ENCODE data around the gene ARHGEF16.

ARHGEF16 gene

DNA sequence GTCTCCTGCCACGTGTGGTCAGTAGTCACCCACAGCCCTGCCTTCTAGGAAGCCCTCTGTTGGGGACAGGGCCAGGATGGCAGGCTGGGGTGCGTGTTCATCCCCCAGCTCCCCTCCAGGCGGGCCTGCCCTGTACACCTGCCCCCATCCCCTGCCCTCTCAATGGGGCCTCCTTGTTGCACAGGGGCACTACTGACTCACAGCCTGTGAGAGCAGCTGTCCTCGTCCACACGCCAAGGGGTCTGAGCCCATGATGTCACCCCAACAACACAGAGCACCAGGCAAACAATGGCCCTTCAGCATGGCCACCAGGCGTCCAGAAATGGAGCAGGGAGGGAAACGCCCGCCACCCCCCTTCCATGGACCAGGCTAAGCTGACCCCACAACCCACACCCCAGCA is 64.3 kb downstream of the ARHGEF16 start:
- ChIA-PET POLR2A (interaction anchor here (0.6 kb wide), 1 partner anchor 99 kb away, joined by 3 read pairs; no protein-coding TSS in a partner anchor), CTCF (interaction anchor here (0.7 to 4.2 kb wide), 12 partner anchors 10 to 102 kb away, joined by 3 to 33 read pairs (median 4); no protein-coding TSS in a partner anchor)
- TF ChIP-seq CTCF (IDR thresholded peaks at IDR 0.05; ENCODE audit: insufficient read depth, low read length, missing control alignments) = no peak
- no peak overlapping the region for H3K4me3 ChIP-seq (ENCODE audit: low read depth, low read length)
- no peak for DNase-seq (ENCODE audit: low read depth, low spot score)

DNA sequence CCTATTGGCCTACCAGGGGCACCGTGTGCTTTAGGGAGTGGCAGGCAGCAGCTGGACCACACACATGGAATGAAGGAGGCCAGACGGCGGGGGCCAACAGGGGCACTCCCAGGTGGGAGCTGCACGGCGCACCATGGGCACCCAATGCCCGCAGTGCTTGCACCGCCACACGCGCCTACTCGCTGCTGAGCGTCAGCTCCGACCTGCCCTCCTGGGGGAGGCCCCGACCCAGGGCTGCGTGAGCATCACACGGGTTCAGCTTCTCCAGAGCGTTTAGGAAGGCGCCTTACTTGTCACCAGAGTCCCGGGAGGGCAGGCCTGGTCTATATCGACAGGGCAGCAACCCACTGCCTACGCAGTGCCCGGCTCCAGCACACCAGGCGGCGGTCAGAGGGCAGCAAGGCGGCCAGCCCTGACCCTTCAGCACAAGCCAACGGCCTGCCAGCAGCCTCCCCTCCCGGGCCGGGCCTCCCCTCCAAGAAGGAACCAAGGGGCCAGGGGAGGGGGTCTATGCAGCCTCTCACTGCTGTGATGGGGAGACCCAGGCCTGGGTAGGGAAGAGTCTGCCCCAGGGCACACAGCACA is 64.9 kb downstream of the ARHGEF16 start:
- CTCF ChIA-PET = interaction anchor here (0.8 to 4.2 kb wide), 7 partner anchors 9 to 101 kb away, joined by 3 to 33 read pairs (median 4); no protein-coding TSS in a partner anchor
- no peak for TF ChIP-seq CTCF (IDR thresholded peaks at IDR 0.05; ENCODE audit: insufficient read depth, low read length, missing control alignments)
- POLR2A ChIA-PET = no interaction called here
- H3K4me3 ChIP-seq (ENCODE audit: low read depth, low read length) = no peak overlapping the region
- DNase-seq (ENCODE audit: low read depth, low spot score) = no peak

DNA sequence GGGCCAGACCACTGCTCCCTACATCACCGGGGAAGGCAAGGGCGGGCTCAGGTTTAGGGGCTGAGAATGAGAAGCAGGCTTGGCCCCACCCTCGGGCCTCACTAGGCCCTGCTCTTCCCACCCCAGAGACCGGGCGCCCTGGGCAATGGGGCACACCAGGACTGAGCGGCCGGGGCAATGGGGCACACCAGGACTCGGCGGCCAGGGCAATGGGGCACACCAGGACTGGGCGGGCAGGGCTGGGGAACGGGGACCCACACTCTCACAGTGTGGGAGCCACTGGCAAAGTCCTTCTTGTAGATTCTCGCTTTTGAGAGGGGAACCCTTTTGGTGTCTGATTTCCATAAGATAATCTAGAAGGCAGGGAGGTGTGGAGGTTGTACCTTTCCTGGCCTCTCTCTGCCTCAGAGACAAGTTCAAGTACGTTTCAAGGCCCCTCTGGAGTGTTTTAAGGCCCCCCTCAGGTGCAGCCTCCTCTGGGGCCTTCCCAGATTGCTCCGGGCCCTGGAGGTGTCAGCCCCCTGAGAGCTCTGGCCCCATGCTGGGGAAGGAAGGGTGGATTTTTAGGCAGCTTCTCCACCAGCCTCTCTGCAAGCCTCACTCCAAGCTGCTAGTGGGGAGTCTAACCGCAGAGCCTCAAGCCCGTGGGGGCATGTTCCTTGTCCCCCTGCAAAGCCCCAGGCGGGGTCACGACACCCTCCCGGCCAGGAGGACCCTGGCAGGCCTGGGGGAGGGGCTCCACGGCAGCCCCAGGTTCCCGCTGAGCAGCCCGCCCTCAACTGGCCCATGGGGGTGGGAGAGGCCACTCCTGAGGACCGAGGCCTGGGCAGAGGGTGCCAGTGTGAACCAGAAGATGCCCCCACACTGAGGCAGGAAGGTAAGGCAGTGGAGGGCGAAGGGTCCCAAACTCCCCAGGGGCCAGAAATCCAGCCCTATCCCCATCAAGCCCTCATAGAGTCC is 66.2 kb downstream of the ARHGEF16 start:
- CTCF ChIA-PET = interaction anchor here (1.3 to 1.7 kb wide), 3 partner anchors 9 to 100 kb away, joined by 4 read pairs; no protein-coding TSS in a partner anchor
- no peak for DNase-seq (ENCODE audit: low read depth, low spot score)
- H3K4me3 ChIP-seq (ENCODE audit: low read depth, low read length) = no peak overlapping the region
- POLR2A ChIA-PET = no interaction called here
- no peak for TF ChIP-seq CTCF (IDR thresholded peaks at IDR 0.05; ENCODE audit: insufficient read depth, low read length, missing control alignments)

DNA sequence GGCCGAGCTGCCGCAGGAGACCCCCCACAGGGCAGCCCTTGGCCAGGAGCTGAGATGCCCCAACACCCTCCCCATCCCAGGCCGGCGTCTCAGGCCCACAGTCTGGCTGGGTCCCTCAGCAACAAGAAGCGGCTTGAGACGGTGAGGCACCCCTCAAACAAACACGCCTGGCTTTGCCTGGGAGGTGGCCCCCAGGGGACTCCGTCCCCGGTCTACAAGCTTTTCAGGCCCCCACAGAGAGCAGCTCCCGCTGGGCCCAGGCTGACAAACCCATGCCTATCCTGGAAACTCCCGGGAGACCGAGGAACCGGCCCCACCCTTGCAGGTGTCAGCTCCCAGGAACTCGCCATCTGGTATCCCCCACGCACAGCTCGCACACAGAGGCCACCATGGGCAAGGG is 67.0 kb downstream of the ARHGEF16 start:
- ChIA-PET POLR2A (no interaction called here), CTCF (interaction anchor here (0.7 to 1.7 kb wide), 4 partner anchors 9 to 99 kb away, joined by 3 to 4 read pairs (median 4); no protein-coding TSS in a partner anchor)
- no peak for DNase-seq (ENCODE audit: low read depth, low spot score)
- no peak for TF ChIP-seq CTCF (IDR thresholded peaks at IDR 0.05; ENCODE audit: insufficient read depth, low read length, missing control alignments)
- H3K4me3 ChIP-seq (ENCODE audit: low read depth, low read length) = no peak overlapping the region

DNA sequence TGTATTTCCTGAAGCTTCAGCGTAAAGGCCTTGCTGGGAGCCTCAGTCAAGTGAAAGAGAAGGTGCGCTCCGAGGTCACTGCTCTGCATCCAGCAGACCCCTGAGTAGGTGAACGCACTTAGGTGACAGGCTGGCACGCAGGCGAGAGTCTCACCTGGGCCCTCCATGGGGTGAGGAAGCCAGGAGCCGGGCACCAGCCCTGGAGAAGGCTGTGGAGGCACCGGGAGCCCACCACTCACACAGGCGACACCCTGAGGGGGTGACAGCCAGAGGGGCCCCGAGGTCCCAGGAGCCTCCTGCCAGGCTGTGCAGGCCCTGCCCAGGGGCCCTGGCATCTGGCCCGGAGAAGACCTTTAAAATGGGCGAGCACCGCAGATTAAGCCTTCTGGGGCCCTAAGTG is 67.6 kb downstream of the ARHGEF16 start:
- H3K4me3 ChIP-seq (ENCODE audit: low read depth, low read length) = no peak overlapping the region
- TF ChIP-seq CTCF (IDR thresholded peaks at IDR 0.05; ENCODE audit: insufficient read depth, low read length, missing control alignments) = no peak
- DNase-seq (ENCODE audit: low read depth, low spot score) = no peak
- ChIA-PET CTCF (interaction anchor here (0.7 to 1.7 kb wide), 3 partner anchors 8 to 69 kb away, joined by 3 to 4 read pairs (median 4); no protein-coding TSS in a partner anchor), POLR2A (interaction anchor here (0.8 kb wide), 1 partner anchor 21 kb away, joined by 3 read pairs; no protein-coding TSS in a partner anchor)
